ENCODE results near the gene ACY1. TPM values are rescaled to one million over a fixed set of nuclear protein-coding genes. Genes with fewer than 3 reads are reported as not detected.
A peak's percentile ranks its signal among the peaks of the same experiment; 100 is the strongest.

ACY1 gene
- total RNA-seq, 2 donors from 2014 or later = 58.2 to 69.4 TPM

DNA sequence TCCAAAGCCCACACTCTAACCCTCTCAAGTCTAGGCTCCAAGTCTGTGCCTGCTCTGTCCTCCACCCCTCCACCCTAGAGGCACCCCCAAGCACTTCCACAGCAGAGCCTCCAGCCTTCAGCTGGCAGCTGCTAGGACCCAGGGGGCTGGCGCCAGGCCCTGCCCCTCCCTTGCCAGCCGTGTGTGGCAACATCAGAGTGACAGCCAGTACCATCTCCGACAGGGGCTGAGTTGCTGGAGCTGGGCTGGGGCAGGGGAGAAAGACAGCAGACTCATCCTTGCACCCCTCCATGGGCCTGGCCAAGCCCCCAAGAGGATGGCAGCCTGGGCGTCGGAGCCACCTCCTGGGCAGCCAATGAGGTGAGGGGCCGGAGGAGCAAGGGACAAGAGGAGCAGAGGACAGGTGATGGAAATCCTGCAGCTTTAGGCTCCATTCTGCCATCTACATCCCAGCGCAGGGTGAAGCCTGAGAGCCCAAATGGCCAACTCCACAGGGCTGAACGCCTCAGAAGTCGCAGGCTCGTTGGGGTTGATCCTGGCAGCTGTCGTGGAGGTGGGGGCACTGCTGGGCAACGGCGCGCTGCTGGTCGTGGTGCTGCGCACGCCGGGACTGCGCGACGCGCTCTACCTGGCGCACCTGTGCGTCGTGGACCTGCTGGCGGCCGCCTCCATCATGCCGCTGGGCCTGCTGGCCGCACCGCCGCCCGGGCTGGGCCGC lies 28.0 kb upstream of the ACY1 start, which contains the start of gene GPR62:
Gene GPR62, plus strand, starts transcription at position 207 of the 718 bp plus-strand sequence. Its CDS starts 272 bp downstream, at position 479.
- Mint-ChIP-seq H3K4me3 (peak within 1 kb of the TSS; percentile 40), H3K27me3 (ENCODE audit: insufficient read depth) (peaks cover 55% of the 10 kb centered on the region), H3K9me3 (no peaks in the 10 kb centered on the region), H3K36me3 (ENCODE audit: low read depth) (peaks cover 11% of the 10 kb centered on the region), H3K27ac (no peak within 1 kb of the TSS), H3K4me1 (peaks cover 2% of the 10 kb centered on the region)
- Histone ChIP-seq H3K9ac (ENCODE audit: extremely low read depth, low read length, poor library complexity, severe bottlenecking) (no peak within 1 kb of the TSS), H3K27me3 (ENCODE audit: control insufficient read depth, insufficient read depth, low read length, poor library complexity, severe bottlenecking) (peaks cover 35% of the 10 kb centered on the region), H3K4me1 (ENCODE audit: control insufficient read depth, insufficient read depth, low read length) (no peaks in the 10 kb centered on the region), H3K4me3 (ENCODE audit: low read length) (no peak within 1 kb of the TSS), H3K36me3 (ENCODE audit: control insufficient read depth, insufficient read depth, low read length) (peaks cover 35% of the 10 kb centered on the region), H3K9me3 (ENCODE audit: control insufficient read depth, low read length) (no peaks in the 10 kb centered on the region), H3K27ac (ENCODE audit: low read depth, low read length) (no peak within 1 kb of the TSS)
- DNase-seq = no peak
- 40 to 49% methylated on average over 19 to 33 of the region's 33 CpGs for WGBS, 2 experiments (ENCODE audit: insufficient coverage in 1 of 2, insufficient read length in 1 of 2)
- TF ChIP-seq, protein P1, sequence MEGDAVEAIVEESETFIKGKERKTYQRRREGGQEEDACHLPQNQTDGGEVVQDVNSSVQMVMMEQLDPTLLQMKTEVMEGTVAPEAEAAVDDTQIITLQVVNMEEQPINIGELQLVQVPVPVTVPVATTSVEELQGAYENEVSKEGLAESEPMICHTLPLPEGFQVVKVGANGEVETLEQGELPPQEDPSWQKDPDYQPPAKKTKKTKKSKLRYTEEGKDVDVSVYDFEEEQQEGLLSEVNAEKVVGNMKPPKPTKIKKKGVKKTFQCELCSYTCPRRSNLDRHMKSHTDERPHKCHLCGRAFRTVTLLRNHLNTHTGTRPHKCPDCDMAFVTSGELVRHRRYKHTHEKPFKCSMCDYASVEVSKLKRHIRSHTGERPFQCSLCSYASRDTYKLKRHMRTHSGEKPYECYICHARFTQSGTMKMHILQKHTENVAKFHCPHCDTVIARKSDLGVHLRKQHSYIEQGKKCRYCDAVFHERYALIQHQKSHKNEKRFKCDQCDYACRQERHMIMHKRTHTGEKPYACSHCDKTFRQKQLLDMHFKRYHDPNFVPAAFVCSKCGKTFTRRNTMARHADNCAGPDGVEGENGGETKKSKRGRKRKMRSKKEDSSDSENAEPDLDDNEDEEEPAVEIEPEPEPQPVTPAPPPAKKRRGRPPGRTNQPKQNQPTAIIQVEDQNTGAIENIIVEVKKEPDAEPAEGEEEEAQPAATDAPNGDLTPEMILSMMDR (conservative IDR thresholded peaks at IDR 0.05) = no peak

DNA sequence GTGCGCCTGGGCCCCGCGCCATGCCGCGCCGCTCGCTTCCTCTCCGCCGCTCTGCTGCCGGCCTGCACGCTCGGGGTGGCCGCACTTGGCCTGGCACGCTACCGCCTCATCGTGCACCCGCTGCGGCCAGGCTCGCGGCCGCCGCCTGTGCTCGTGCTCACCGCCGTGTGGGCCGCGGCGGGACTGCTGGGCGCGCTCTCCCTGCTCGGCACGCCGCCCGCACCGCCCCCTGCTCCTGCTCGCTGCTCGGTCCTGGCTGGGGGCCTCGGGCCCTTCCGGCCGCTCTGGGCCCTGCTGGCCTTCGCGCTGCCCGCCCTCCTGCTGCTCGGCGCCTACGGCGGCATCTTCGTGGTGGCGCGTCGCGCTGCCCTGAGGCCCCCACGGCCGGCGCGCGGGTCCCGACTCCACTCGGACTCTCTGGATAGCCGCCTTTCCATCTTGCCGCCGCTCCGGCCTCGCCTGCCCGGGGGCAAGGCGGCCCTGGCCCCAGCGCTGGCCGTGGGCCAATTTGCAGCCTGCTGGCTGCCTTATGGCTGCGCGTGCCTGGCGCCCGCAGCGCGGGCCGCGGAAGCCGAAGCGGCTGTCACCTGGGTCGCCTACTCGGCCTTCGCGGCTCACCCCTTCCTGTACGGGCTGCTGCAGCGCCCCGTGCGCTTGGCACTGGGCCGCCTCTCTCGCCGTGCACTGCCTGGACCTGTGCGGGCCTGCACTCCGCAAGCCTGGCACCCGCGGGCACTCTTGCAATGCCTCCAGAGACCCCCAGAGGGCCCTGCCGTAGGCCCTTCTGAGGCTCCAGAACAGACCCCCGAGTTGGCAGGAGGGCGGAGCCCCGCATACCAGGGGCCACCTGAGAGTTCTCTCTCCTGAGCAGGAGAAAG lies 27.2 kb upstream of the ACY1 start:
- 18 to 22% methylated on average over 52 to 97 of the region's 97 CpGs for WGBS, 2 experiments (ENCODE audit: insufficient coverage in 1 of 2, insufficient read length in 1 of 2)
- H3K4me1 ChIP-seq (ENCODE audit: control insufficient read depth, insufficient read depth, low read length) = no peaks in the 10 kb centered on the region
- H3K4me1 Mint-ChIP-seq = peaks cover 2% of the 10 kb centered on the region
- H3K27ac Mint-ChIP-seq = no peak overlapping the region
- H3K27me3 ChIP-seq (ENCODE audit: control insufficient read depth, insufficient read depth, low read length, poor library complexity, severe bottlenecking) = peaks cover 27% of the 10 kb centered on the region
- no peak overlapping the region for H3K4me3 ChIP-seq (ENCODE audit: low read length)
- peak; percentile 91 for DNase-seq
- H3K27ac ChIP-seq (ENCODE audit: low read depth, low read length) = no peak overlapping the region
- H3K36me3 ChIP-seq (ENCODE audit: control insufficient read depth, insufficient read depth, low read length) = peaks cover 42% of the 10 kb centered on the region
- no peaks in the 10 kb centered on the region for H3K9me3 ChIP-seq (ENCODE audit: control insufficient read depth, low read length)
- H3K4me3 Mint-ChIP-seq = peak overlapping the region; percentile 40
- H3K9me3 Mint-ChIP-seq = no peaks in the 10 kb centered on the region
- peaks cover 47% of the 10 kb centered on the region for H3K27me3 Mint-ChIP-seq (ENCODE audit: insufficient read depth)
- TF ChIP-seq, protein P1 (conservative IDR thresholded peaks at IDR 0.05) = peak; percentile 78
- peaks cover 13% of the 10 kb centered on the region for H3K36me3 Mint-ChIP-seq (ENCODE audit: low read depth)
- H3K9ac ChIP-seq (ENCODE audit: extremely low read depth, low read length, poor library complexity, severe bottlenecking) = no peak overlapping the region

DNA sequence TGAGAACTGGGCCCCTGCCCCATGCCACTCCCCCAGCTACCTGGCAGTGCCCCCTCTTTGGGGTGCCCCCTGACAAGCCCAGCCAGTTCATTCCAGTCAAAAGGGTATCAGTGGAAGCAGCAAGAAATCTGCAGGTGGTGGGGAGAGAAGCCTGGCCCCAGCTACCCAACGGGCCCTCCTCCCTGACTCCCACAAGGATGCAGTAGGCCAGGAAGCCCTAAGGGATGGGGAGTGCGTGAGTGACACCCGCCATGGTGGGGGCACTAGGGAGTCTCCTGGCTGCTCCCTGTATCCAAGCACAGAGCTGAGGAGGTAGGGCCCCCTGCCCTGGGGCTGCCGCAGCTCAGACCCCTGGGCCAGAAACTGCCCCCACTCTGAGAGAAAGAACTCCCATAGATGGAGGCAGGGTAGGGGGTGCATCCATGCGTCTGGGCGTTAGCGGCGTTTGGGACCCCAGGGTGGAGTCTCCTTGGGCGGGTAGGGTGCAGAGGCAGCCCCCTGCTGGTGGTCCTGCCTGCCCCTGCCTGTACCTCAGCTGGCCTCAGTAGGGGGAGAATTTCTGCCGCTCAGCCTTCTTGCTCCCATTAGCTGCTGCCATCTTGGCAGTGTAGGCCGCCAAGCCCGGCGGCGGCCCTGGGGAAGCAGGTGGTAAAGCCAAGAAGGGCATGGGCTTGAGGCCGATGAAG lies 25.7 kb upstream of the ACY1 start:
- Histone ChIP-seq H3K9me3 (ENCODE audit: control insufficient read depth, low read length) (no peaks in the 10 kb centered on the region), H3K36me3 (ENCODE audit: control insufficient read depth, insufficient read depth, low read length) (peaks cover 51% of the 10 kb centered on the region), H3K27me3 (ENCODE audit: control insufficient read depth, insufficient read depth, low read length, poor library complexity, severe bottlenecking) (peaks cover 24% of the 10 kb centered on the region), H3K4me3 (ENCODE audit: low read length) (no peak overlapping the region), H3K9ac (ENCODE audit: extremely low read depth, low read length, poor library complexity, severe bottlenecking) (no peak overlapping the region), H3K4me1 (ENCODE audit: control insufficient read depth, insufficient read depth, low read length) (peaks cover 7% of the 10 kb centered on the region), H3K27ac (ENCODE audit: low read depth, low read length) (no peak overlapping the region)
- Mint-ChIP-seq H3K4me3 (no peak overlapping the region), H3K36me3 (ENCODE audit: low read depth) (peaks cover 13% of the 10 kb centered on the region), H3K27ac (no peak overlapping the region), H3K9me3 (no peaks in the 10 kb centered on the region), H3K4me1 (peaks cover 9% of the 10 kb centered on the region), H3K27me3 (ENCODE audit: insufficient read depth) (peaks cover 34% of the 10 kb centered on the region)
- no peak for DNase-seq
- TF ChIP-seq, protein P1 (conservative IDR thresholded peaks at IDR 0.05) = peak; percentile 34
- 92 to 94% methylated on average over 11 to 15 of the region's 15 CpGs for WGBS, 2 experiments (ENCODE audit: insufficient coverage in 1 of 2, insufficient read length in 1 of 2)

All from endodermal cell (in vitro differentiated cells).